ENCODE results near the gene EGFLAM. TPM values are rescaled to one million over a fixed set of nuclear protein-coding genes. Genes with fewer than 3 reads are reported as not detected.

Gene EGFLAM
- total and polyA plus RNA-seq, 10 of the 15 experiments (the other 5 are each of a cell fraction or from before 2014, with no cell fraction given) = 0.37 TPM; not detected in 9

- Histone ChIP-seq H3K27me3 (replicated peaks in 1 of 2; ENCODE audit: control insufficient read depth in 2 of 2, insufficient read depth in 2 of 2, low read length in 1 of 2) (no peaks in the 10 kb centered on the region), H2AFZ (ENCODE audit: control insufficient read depth, low read depth, low read length) (no peak overlapping the region), H3K9me3 (replicated peaks; ENCODE audit: control insufficient read depth, insufficient read depth, low read length) (no peaks in the 10 kb centered on the region), H3K27ac (ENCODE audit: control insufficient read depth, insufficient read depth) (no peak overlapping the region), H4K20me1 (ENCODE audit: control insufficient read depth, insufficient read depth) (no peaks in the 10 kb centered on the region), H3K4me1 (ENCODE audit: control insufficient read depth, insufficient read depth, low read length) (no peaks in the 10 kb centered on the region), H3K79me2 (ENCODE audit: control insufficient read depth, insufficient read depth, low read length) (no peaks in the 10 kb centered on the region), H3K4me2 (ENCODE audit: control insufficient read depth, insufficient read depth) (no peak overlapping the region), H3K9ac (ENCODE audit: control insufficient read depth, insufficient read depth, low read length) (no peak overlapping the region), H3K36me3 (ENCODE audit: control insufficient read depth in 2 of 2, insufficient read depth in 2 of 2, low read length in 1 of 2) (no peaks in the 10 kb centered on the region), H3K4me3 (no peak overlapping the region)
- BruUV-seq (replicated peaks) = no TSS peak
- WGBS (ENCODE audit: insufficient coverage, insufficient replicate concordance, low lambda C conversion rate, missing lambda C conversion rate) = 4% methylated on average over 7 of the region's 7 CpGs
- CTCF ChIA-PET = no interaction called here
- no peak for DNase-seq (ENCODE audit: low read depth, low spot score)
- SMC1A ChIA-PET (ENCODE audit: uncharacterized antibody, unreplicated experiment) = no interaction called here
- intact Hi-C loops (cut with micrococcal nuclease; ENCODE audit: unreplicated experiment) (no loop called here), in situ Hi-C loops (cut with MboI) (no loop called here)
- no peak for FAIRE-seq
- no peak for ATAC-seq
- RAD21 ChIA-PET (ENCODE audit: unreplicated experiment) = no interaction called here
- POLR2A ChIA-PET = no interaction called here
- TF ChIP-seq CUX1 (IDR thresholded peaks at IDR 0.05; ENCODE audit: insufficient replicate concordance, low read depth, low read length) (no peak), DPF2 (IDR thresholded peaks at IDR 0.05) (no peak), TARDBP (IDR thresholded peaks at IDR 0.05; ENCODE audit: borderline replicate concordance) (no peak), ZNF592 (IDR thresholded peaks at IDR 0.05) (no peak), PBX3 (IDR thresholded peaks at IDR 0.05; ENCODE audit: insufficient replicate concordance, low read depth, low read length) (no peak), BACH1 (IDR thresholded peaks at IDR 0.05; ENCODE audit: borderline replicate concordance) (no peak), HDAC2 (IDR thresholded peaks at IDR 0.05) (no peak), EP300 (IDR thresholded peaks at IDR 0.05; ENCODE audit: borderline replicate concordance in 1 of 2, control insufficient read depth in 1 of 2, low read depth in 2 of 2, low read length in 2 of 2) (no peak), ZNF687 (IDR thresholded peaks at IDR 0.05) (no peak), ZBED1 (IDR thresholded peaks at IDR 0.05; ENCODE audit: borderline replicate concordance) (no peak)
Measured at GRCh38 chr5:38321978-38322377, 63.6 kb downstream of the EGFLAM start.

All from GM12878 (cell line).